IPS-20b (cell line): Measurements from ENCODE around the gene RNASEH1.

Experiments
- H3K27ac ChIP-seq: one replicate; pipeline ENCODE4 v1.5.1; 2013; ENCODE audit warnings: low read length
- H3K27me3 ChIP-seq: 2 replicates; pipeline ENCODE4 v1.6.1; 2013; ENCODE audit warnings: mild to moderate bottlenecking, low read length, inconsistent platforms; ENCODE audit not compliant: insufficient read depth
- H3K36me3 ChIP-seq: 2 replicates; pipeline ENCODE4 v1.6.1; 2013; ENCODE audit warnings: low read depth, mild to moderate bottlenecking, inconsistent platforms, low read length, moderate library complexity; ENCODE audit not compliant: insufficient read depth
- H3K4me1 ChIP-seq: 2 replicates; pipeline ENCODE4 v1.6.1; 2013; ENCODE audit warnings: mild to moderate bottlenecking, control low read depth, inconsistent platforms, low read length, moderate library complexity; ENCODE audit not compliant: insufficient read depth
- H3K4me3 ChIP-seq: 2 replicates; pipeline ENCODE4 v1.5.1; 2013; ENCODE audit warnings: mild to moderate bottlenecking, low read length, inconsistent platforms
- H3K9ac ChIP-seq: 2 replicates; pipeline ENCODE4 v1.6.1; 2013; ENCODE audit warnings: low read depth, mild to moderate bottlenecking, inconsistent platforms, low read length, moderate library complexity
- H3K9me3 ChIP-seq: 2 replicates; pipeline ENCODE4 v1.6.1; 2013; ENCODE audit warnings: mild to moderate bottlenecking, low read depth, low read length, inconsistent platforms; ENCODE audit not compliant: insufficient read depth

RNASEH1 gene

DNA sequence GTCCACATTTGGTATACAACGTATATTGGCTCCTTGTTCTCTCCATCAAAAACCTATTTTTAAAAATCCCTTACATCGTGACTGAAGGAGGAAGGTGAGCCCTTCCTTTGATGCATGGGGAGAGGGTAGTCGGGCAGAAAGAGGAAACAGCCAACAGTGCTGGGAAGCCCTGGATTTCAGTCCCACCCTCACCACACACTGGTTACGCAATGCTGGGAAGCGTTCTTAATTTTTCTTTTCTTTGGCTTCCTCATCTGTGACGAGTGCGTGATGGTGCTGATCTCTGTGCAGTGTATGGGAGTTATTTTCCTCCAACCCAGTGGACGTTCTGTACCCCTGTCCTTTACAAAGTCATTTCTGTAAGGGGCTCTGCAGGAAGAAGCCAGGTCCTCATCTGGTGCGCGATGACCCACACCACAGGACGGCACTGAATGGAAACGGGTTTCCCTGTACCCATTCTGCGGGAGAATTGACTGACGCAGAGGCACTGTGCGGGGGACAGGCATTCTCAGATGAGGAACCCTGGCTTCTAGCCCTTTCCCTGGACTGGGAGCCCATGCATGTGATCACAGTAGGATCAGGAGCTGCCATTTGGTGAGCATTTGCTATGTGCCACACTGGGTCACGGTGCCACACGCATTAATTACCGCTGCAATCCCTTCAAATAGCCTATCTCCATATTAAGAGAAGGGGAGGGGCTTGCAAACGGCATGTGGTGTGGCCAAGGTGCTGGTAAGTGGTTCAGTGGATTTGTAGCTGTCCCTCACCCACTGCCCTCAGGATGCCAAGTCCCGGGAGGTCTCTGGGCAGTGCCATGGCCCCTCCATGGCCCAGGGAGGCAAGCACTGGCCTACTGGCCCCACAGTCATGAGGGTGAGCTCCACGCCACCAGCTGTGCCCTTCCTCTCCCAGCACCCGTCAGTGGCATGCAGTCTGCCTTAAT, 41.0 kb upstream of the RNASEH1 start:
- no peaks in the 10 kb centered on the region for H3K9me3 ChIP-seq
- H3K4me3 ChIP-seq: no peak overlapping the region
- peaks cover 5% of the 10 kb centered on the region; the same call in 1 of the 2 replicates for H3K27me3 ChIP-seq
- no peaks in the 10 kb centered on the region for H3K36me3 ChIP-seq
- H3K9ac ChIP-seq: no peak overlapping the region
- no peaks in the 10 kb centered on the region for H3K4me1 ChIP-seq
- H3K27ac ChIP-seq: no peak overlapping the region

GRCh38 chr2:3598197-3598910, 40.2 kb upstream of the RNASEH1 start:
- no peaks in the 10 kb centered on the region for H3K4me1 ChIP-seq
- no peaks in the 10 kb centered on the region for H3K36me3 ChIP-seq
- H3K4me3 ChIP-seq: no peak overlapping the region
- H3K9me3 ChIP-seq: no peaks in the 10 kb centered on the region
- H3K27ac ChIP-seq: no peak overlapping the region
- H3K27me3 ChIP-seq: peaks cover 5% of the 10 kb centered on the region; the same call in 1 of the 2 replicates
- H3K9ac ChIP-seq: no peak overlapping the region

DNA sequence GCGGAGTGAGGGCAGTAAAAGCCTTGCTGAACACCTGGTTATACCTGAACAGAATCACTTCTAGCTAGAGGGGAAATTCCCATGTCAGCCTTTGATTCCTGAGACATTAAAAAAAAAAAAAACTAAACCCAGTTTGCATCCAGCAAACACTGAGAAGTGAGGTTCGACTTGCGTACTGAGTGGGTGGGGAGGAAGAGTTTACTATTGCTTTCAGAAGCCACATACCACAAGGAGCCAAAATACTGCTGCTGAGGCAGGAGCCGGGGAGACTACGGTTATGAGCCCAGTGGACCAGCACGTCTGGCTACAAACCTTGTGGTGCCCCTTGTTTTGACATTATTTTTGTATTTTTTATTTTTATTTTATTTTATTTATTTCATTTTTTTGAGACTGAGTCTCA, 39.4 kb upstream of the RNASEH1 start:
- no peak overlapping the region for H3K27ac ChIP-seq
- no peak overlapping the region for H3K4me3 ChIP-seq
- H3K9ac ChIP-seq: no peak overlapping the region
- H3K9me3 ChIP-seq: no peaks in the 10 kb centered on the region
- no peaks in the 10 kb centered on the region for H3K36me3 ChIP-seq
- H3K4me1 ChIP-seq: no peaks in the 10 kb centered on the region
- peaks cover 5% of the 10 kb centered on the region; the same call in 1 of the 2 replicates for H3K27me3 ChIP-seq

DNA sequence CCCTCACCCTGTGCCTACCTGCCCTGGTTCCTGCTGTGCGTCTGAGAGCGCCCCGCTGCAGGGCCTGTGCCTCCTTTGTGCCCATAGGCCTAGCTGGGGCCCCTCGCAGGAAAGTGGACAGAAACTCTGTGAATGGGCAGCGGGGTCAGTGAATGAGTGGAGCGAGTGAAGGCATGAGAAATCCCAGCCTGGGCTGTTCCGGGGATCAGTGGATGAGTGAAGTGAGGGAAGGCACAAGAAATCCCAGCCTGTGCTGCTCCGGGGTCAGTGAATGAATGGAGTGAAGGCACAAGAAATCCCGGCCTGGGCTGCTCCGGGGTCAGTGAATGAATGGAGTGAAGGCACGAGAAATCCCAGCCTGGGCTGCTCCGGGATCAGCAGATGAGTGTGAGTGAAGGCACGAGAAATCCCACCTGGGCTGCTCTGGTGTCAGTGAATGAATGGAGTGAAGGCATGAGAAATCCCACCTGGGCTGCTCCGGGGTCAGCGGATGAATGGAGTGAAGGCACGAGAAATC, 38.8 kb upstream of the RNASEH1 start:
- H3K27ac ChIP-seq: no peak overlapping the region
- no peaks in the 10 kb centered on the region for H3K9me3 ChIP-seq
- no peaks in the 10 kb centered on the region for H3K4me1 ChIP-seq
- no peak overlapping the region for H3K9ac ChIP-seq
- no peaks in the 10 kb centered on the region for H3K36me3 ChIP-seq
- peaks cover 5% of the 10 kb centered on the region; the same call in 1 of the 2 replicates for H3K27me3 ChIP-seq
- no peak overlapping the region for H3K4me3 ChIP-seq

DNA sequence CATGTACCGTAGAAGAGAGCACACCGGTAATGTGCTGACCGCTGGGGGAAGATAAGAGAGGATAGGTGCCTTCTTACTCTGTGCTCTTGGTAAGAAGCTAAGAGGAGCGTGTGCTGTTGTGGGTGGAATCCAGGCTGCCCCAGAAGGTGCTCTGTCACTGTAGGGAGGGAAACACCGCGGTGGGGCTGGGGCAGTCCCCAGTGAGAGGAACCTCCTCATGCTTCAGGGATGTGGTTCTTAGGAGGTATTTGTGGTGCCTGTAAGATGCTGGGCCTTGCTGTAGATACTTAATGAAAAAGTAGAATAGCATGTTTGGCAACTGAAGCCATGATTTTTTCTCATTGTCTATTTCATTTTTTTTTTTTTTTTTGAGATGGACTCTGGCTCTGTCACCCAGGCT, 37.9 kb upstream of the RNASEH1 start:
- Histone ChIP-seq H3K9me3 (no peaks in the 10 kb centered on the region), H3K4me1 (no peaks in the 10 kb centered on the region), H3K9ac (no peak overlapping the region), H3K27ac (no peak overlapping the region), H3K27me3 (peaks cover 5% of the 10 kb centered on the region; the same call in 1 of the 2 replicates), H3K36me3 (no peaks in the 10 kb centered on the region), H3K4me3 (no peak overlapping the region)

DNA sequence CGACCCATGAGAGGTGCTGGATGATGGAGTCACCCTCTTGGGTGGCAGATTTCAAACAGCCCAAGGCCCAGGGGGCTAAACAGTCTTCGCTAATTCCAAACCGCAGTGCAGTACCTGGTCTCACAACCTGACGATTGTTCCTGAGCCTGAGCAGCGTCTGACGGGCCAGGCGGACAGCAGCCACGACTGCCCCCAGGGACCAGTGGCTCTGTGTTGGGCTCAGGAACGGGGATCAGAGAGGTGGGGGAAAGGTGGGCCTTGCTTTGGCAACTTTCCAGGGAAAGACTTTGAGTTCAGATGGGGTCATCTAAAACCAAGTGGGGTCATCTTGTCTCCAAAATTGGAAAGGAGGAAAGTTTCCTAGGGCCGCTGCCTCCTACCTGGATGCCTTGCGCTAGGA, 37.3 kb upstream of the RNASEH1 start:
- H3K4me1 ChIP-seq: no peaks in the 10 kb centered on the region
- no peaks in the 10 kb centered on the region for H3K36me3 ChIP-seq
- peaks cover 5% of the 10 kb centered on the region; the same call in 1 of the 2 replicates for H3K27me3 ChIP-seq
- no peak overlapping the region for H3K27ac ChIP-seq
- H3K4me3 ChIP-seq: no peak overlapping the region
- no peaks in the 10 kb centered on the region for H3K9me3 ChIP-seq
- H3K9ac ChIP-seq: no peak overlapping the region

DNA sequence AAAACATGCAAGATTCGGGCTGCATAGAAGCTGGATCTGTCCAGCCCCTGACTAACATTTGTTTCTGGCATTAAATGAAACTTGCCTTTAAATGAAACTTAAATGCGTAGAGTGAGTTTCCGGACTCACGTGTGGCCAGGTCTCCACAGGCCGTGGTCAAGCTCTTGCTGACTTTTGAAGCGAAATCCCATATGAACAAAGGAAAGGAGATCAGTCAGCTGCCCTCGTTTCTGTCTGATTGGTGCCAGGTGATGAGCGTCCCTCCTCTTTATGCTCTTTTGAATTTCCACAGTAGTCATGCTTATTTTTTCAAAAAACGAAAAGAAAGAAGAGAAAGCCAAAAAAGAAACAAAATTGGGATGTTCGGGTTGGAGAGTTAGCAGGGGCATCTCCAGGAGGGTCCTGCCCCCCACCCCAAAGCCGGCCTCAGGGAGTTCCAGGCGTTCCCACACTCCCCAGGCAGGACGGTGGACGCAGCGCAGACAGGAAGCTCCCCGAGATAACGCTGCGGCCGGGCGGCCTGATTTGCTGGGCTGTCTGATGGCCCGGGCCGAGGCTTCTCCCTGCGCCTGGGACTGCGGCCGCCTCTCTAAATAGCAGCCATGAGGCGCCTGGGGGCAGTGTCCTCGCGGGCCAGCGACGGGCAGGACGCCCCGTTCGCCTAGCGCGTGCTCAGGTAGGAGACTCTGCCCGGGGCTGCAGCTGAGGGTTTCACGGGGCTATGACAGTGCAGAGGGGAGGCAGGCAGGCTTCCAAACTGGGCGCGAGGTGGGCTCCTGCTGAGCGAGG, 36.6 kb upstream of the RNASEH1 start, which contains the start of gene COLEC11:
TSS of gene COLEC11 (plus strand) at position 620 of the 789 bp plus-strand sequence. CDS start 9,229 bp downstream, outside the sequence.
- Histone ChIP-seq H3K9ac (no peak within 1 kb of the TSS), H3K27me3 (peaks cover 5% of the 10 kb centered on the region; the same call in 1 of the 2 replicates), H3K36me3 (no peaks in the 10 kb centered on the region)

DNA sequence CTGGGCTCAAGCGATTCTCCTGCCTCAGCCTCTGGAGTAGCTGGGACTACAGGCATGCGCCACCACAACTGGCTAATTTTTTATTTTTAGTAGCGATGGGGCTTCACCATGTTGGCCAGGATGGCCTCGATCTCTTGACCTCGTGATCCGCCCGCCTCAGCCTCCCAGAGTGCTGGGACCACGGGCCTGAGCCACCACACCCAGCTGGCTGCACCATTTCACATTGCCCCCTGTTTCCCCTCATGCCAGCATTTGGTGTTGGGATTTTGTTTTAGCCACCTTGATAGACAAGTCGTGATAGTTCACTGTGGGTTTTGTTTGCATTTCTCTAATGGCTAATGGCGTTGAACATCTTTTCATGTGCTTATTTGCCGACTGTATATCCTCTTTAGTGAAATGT, 31.0 kb upstream of the RNASEH1 start:
- Histone ChIP-seq H3K9ac (no peak overlapping the region), H3K9me3 (no peaks in the 10 kb centered on the region), H3K27ac (no peak overlapping the region), H3K4me1 (no peaks in the 10 kb centered on the region), H3K27me3 (no peaks in the 10 kb centered on the region), H3K36me3 (peaks cover 10% of the 10 kb centered on the region; the same call in 1 of the 2 replicates), H3K4me3 (no peak overlapping the region)

More for the DNA sequence above, 36.6 kb upstream of the RNASEH1 start, which contains the start of gene COLEC11:
- Histone ChIP-seq H3K4me1 (no peaks in the 10 kb centered on the region), H3K9me3 (no peaks in the 10 kb centered on the region), H3K27ac (no peak within 1 kb of the TSS), H3K4me3 (no peak within 1 kb of the TSS)

GRCh38 chr2:3588084-3588483, 30.0 kb upstream of the RNASEH1 start:
- H3K36me3 ChIP-seq: peaks cover 20% of the 10 kb centered on the region
- no peak overlapping the region for H3K4me3 ChIP-seq
- no peaks in the 10 kb centered on the region for H3K27me3 ChIP-seq
- no peaks in the 10 kb centered on the region for H3K4me1 ChIP-seq
- no peak overlapping the region for H3K27ac ChIP-seq
- H3K9me3 ChIP-seq: no peaks in the 10 kb centered on the region
- H3K9ac ChIP-seq: no peak overlapping the region

DNA sequence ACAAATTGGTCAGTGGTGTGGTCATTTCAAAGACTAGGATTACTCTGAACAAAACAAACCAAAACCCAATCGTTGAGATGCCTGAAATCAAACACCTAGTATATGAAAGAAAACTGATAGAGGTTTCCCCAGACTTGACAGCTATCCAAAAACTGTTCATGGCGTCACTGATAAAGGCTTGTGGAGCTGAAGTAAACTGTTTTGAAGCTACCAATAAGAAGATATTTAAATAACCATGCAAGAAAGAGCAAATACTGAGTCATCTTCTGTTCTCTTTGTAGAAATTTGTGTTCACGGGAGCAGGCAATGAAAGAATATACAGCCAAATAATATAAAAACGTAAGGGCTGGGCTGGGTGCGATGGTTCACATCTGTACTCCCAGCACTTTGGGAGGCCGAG, 29.3 kb upstream of the RNASEH1 start:
- no peak overlapping the region for H3K9ac ChIP-seq
- H3K4me3 ChIP-seq: no peak overlapping the region
- no peaks in the 10 kb centered on the region for H3K4me1 ChIP-seq
- H3K36me3 ChIP-seq: peaks cover 27% of the 10 kb centered on the region
- H3K27ac ChIP-seq: no peak overlapping the region
- no peaks in the 10 kb centered on the region for H3K27me3 ChIP-seq
- no peaks in the 10 kb centered on the region for H3K9me3 ChIP-seq

DNA sequence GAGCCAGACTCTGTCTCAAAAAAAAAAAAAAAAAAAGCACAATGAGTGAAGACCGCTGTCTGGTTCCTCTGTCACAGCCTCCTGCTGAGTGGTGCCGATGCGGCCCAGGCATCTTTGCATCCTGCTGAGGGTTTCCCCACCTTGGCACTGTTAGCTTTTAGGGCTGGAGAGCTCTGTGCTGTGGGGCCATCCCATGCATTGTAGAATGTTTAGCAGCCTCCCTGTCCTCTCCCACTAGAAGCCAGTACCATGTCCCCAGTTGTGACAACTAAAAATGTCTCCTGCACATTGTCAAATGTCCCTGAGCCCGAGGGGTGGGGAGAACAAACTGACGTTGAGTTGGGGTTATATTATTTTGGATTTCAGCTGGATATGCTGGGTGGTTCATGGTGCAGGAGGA, 28.9 kb upstream of the RNASEH1 start:
- H3K9ac ChIP-seq: no peak overlapping the region
- H3K27me3 ChIP-seq: no peaks in the 10 kb centered on the region
- H3K27ac ChIP-seq: no peak overlapping the region

More for the DNA sequence above, 28.9 kb upstream of the RNASEH1 start:
- peaks cover 31% of the 10 kb centered on the region for H3K36me3 ChIP-seq
- no peak overlapping the region for H3K4me3 ChIP-seq
- no peaks in the 10 kb centered on the region for H3K9me3 ChIP-seq
- no peaks in the 10 kb centered on the region for H3K4me1 ChIP-seq
